H9 (cell line): ENCODE results near the gene PNPLA2. TPM values are rescaled to one million over a fixed set of nuclear protein-coding genes. Genes with fewer than 3 reads are reported as not detected.

Experiments
- DNase-seq: peaks from one replicate; pipeline ENCODE4 v3.0.0-alpha.2; 2017
- H2AFZ ChIP-seq: one replicate; pipeline ENCODE4 v1.6.1; 2013; ENCODE audit warnings: mild to moderate bottlenecking, low read length, control low read depth, moderate library complexity
- H2AK5ac ChIP-seq: 2 replicates; pipeline ENCODE4 v1.6.1; 2013; ENCODE audit warnings: low read length, control low read depth, mixed read lengths; ENCODE audit not compliant: insufficient read length
- H2BK120ac ChIP-seq: one replicate; pipeline ENCODE4 v1.6.1; 2013; ENCODE audit warnings: low read depth, mild to moderate bottlenecking, low read length, control low read depth, inconsistent platforms; ENCODE audit not compliant: poor library complexity, severe bottlenecking
- H2BK12ac ChIP-seq: 2 replicates; pipeline ENCODE4 v1.6.1; 2013; ENCODE audit warnings: low read length, control low read depth, mixed read lengths, low read depth; ENCODE audit not compliant: insufficient read length
- H2BK15ac ChIP-seq: 2 replicates; pipeline ENCODE4 v1.6.1; 2013; ENCODE audit warnings: low read depth, low read length, control low read depth
- H2BK20ac ChIP-seq: one replicate; pipeline ENCODE4 v1.6.1; 2013; ENCODE audit warnings: low read depth, mild to moderate bottlenecking, low read length, control low read depth, inconsistent platforms; ENCODE audit not compliant: poor library complexity, severe bottlenecking
- H2BK5ac ChIP-seq: 2 replicates; pipeline ENCODE4 v1.6.1; 2013; ENCODE audit warnings: low read length, control low read depth, mixed read lengths; ENCODE audit not compliant: insufficient read length
- H3K14ac ChIP-seq: 2 replicates; pipeline ENCODE4 v1.6.1; 2013; ENCODE audit warnings: low read length, control low read depth; ENCODE audit not compliant: insufficient read depth
- H3K18ac ChIP-seq: 2 replicates; pipeline ENCODE4 v1.6.1; 2013; ENCODE audit warnings: low read depth, mild to moderate bottlenecking, mixed read lengths, low read length, control low read depth; ENCODE audit not compliant: insufficient read length
- H3K23ac ChIP-seq: 2 replicates; pipeline ENCODE4 v1.6.1; 2013; ENCODE audit warnings: low read length, control low read depth, mixed read lengths, low read depth; ENCODE audit not compliant: insufficient read length
- H3K23me2 ChIP-seq: 2 replicates; pipeline ENCODE4 v1.6.1; 2013; ENCODE audit warnings: low read depth, mild to moderate bottlenecking, mixed read lengths, low read length, control low read depth; ENCODE audit not compliant: insufficient read length, poor library complexity, severe bottlenecking
- H3K27ac ChIP-seq: 2 replicates; pipeline ENCODE4 v1.5.1; 2013; ENCODE audit warnings: low read length, control low read depth, mixed read lengths, low read depth; ENCODE audit not compliant: insufficient read length
- H3K27me3 ChIP-seq: 2 replicates; pipeline ENCODE4 v1.6.1; 2013; ENCODE audit warnings: low read length, control low read depth, inconsistent platforms; ENCODE audit not compliant: insufficient read depth
- H3K4ac ChIP-seq: 2 replicates; pipeline ENCODE4 v1.6.1; 2013; ENCODE audit warnings: low read depth, mild to moderate bottlenecking, control low read depth, inconsistent platforms, low read length, moderate library complexity
- H3K4me1 ChIP-seq: 2 replicates; pipeline ENCODE4 v1.6.1; 2013; ENCODE audit warnings: low read length, control low read depth, inconsistent platforms; ENCODE audit not compliant: insufficient read depth
- H3K4me2 ChIP-seq: 2 replicates; pipeline ENCODE4 v1.6.1; 2013; ENCODE audit warnings: low read length, control low read depth, mixed read lengths; ENCODE audit not compliant: insufficient read length, insufficient read depth
- H3K56ac ChIP-seq: 2 replicates; pipeline ENCODE4 v1.6.1; 2013; ENCODE audit warnings: low read depth, mild to moderate bottlenecking, mixed read lengths, low read length, control low read depth; ENCODE audit not compliant: insufficient read length
- H3K79me1 ChIP-seq: 2 replicates; pipeline ENCODE4 v1.6.1; 2013; ENCODE audit warnings: low read depth, mild to moderate bottlenecking, moderate library complexity, low read length, control low read depth, inconsistent platforms; ENCODE audit not compliant: insufficient read depth, poor library complexity, severe bottlenecking
- H3K79me2 ChIP-seq: 2 replicates; pipeline ENCODE4 v1.6.1; 2013; ENCODE audit warnings: low read length, control low read depth, inconsistent platforms; ENCODE audit not compliant: insufficient read depth
- H3K9ac ChIP-seq: 2 replicates; pipeline ENCODE4 v1.6.1; 2013; ENCODE audit warnings: low read length, control low read depth, mixed read lengths; ENCODE audit not compliant: insufficient read length; ENCODE audit errors: extremely low read depth
- H3K9me3 ChIP-seq: one replicate; pipeline ENCODE4 v1.6.1; 2013; ENCODE audit warnings: low read depth, low read length, inconsistent platforms; ENCODE audit not compliant: control insufficient read depth
- H3T11ph ChIP-seq: one replicate; pipeline ENCODE4 v1.6.1; 2013; ENCODE audit warnings: mild to moderate bottlenecking, low read length, control low read depth, inconsistent platforms
- H4K20me1 ChIP-seq: one replicate; pipeline ENCODE4 v1.6.1; 2013; ENCODE audit not compliant: control insufficient read depth, insufficient read length, insufficient read depth
- H4K5ac ChIP-seq: 2 replicates; pipeline ENCODE4 v1.6.1; 2013; ENCODE audit warnings: low read depth, mild to moderate bottlenecking, mixed read lengths, low read length, control low read depth; ENCODE audit not compliant: insufficient read length
- H4K8ac ChIP-seq: replicated peaks from 2 replicates; pipeline ENCODE4 v1.6.1; 2013; ENCODE audit warnings: low read length, control low read depth, mixed read lengths, low read depth; ENCODE audit not compliant: insufficient read length
- H4K91ac ChIP-seq: 2 replicates; pipeline ENCODE4 v1.6.1; 2013; ENCODE audit warnings: low read depth, mild to moderate bottlenecking, moderate library complexity, mixed read lengths, low read length, control low read depth; ENCODE audit not compliant: insufficient read length
- H3K27ac Mint-ChIP-seq, 3 experiments: 2 replicates in 2 of 3; 3 replicates in 1 of 3; pipeline ENCODE4 v1.8.0; 2020 to 2021; ENCODE audit warnings: mixed read lengths in 3 of 3, mild to moderate bottlenecking in 1 of 3, moderate library complexity in 1 of 3
- H3K27me3 Mint-ChIP-seq: 2 replicates; pipeline ENCODE4 v1.8.0; 2021; ENCODE audit warnings: low read depth, mild to moderate bottlenecking, moderate library complexity, mixed read lengths
- H3K36me3 Mint-ChIP-seq, 3 experiments: 2 replicates in 2 of 3; 3 replicates in 1 of 3; pipeline ENCODE4 v1.8.0; 2020 to 2021; ENCODE audit warnings: low read depth in 3 of 3, mixed read lengths in 3 of 3; ENCODE audit not compliant: insufficient read depth in 1 of 3
- H3K4me1 Mint-ChIP-seq, 2 experiments: 2 replicates each; pipeline ENCODE4 v1.8.0; 2020; ENCODE audit warnings: mixed read lengths in 2 of 2
- H3K4me3 Mint-ChIP-seq, 2 experiments: 2 replicates in 1 of 2; 3 replicates in 1 of 2; pipeline ENCODE4 v1.8.0; 2020 to 2021; ENCODE audit warnings: mild to moderate bottlenecking in 2 of 2, mixed read lengths in 2 of 2, moderate library complexity in 1 of 2
- H3K9me3 Mint-ChIP-seq, 2 experiments: 2 replicates in 1 of 2; 3 replicates in 1 of 2; pipeline ENCODE4 v1.8.0; 2020; ENCODE audit warnings: mild to moderate bottlenecking in 2 of 2, mixed read lengths in 2 of 2, moderate library complexity in 1 of 2
- CTCF ChIP-seq: fragments of 200-600 bp; sonication (generic); conservative IDR thresholded peaks from 3 replicates; pipeline ENCODE4 v1.8.0; 2021; ENCODE audit warnings: antibody characterized with exemption, mild to moderate bottlenecking
- WGBS: extraction: QIAGEN DNeasy Blood & Tissue Kit; methylation state at CpG from one replicate; pipeline ENCODE4 v1.1.7; 2013; ENCODE audit warnings: missing lambda C conversion rate, low lambda C conversion rate, mixed read lengths; ENCODE audit not compliant: insufficient read length; ENCODE audit errors: extremely low coverage; 5-methylcytosine and 5-hydroxymethylcytosine counted together
- total RNA-seq: library from RNA; stranded (reverse); gene quantifications from 2 replicates; pipeline ENCODE4 v1.2.1, GENCODE V29; 2021

Gene PNPLA2
- total RNA-seq, 1 experiment from 2014 or later, result 67.3 TPM

- H2BK12ac ChIP-seq, result peak within 1 kb of the TSS; percentile 15
- H4K8ac ChIP-seq, result no peak within 1 kb of the TSS
- peak within 1 kb of the TSS; percentile 80 for H3K18ac ChIP-seq
- no peak within 1 kb of the TSS; the same call in 1 of the 2 replicates for H3K4ac ChIP-seq
- H3K23me2 ChIP-seq, result peaks cover 12% of the 10 kb centered on the region
- Mint-ChIP-seq H3K36me3 (peaks cover 5 to 38% (median 35%) of the 10 kb centered on the region in 3 experiments; a peak in 6 of 7 replicates), H3K9me3 (no peaks in the 10 kb centered on the region), H3K4me1 (peaks cover 17 to 38% of the 10 kb centered on the region in 2 experiments), H3K27me3 (peaks cover 2% of the 10 kb centered on the region; the same call in 1 of the 2 replicates), H3K27ac (peak within 1 kb of the TSS; percentile 70 to 95 (median 93); a peak in 5 of 7 replicates), H3K4me3 (peak within 1 kb of the TSS; percentile 84 to 91)
- no peak within 1 kb of the TSS for H3K23ac ChIP-seq
- H2BK5ac ChIP-seq, result no peak within 1 kb of the TSS
- H3K27ac ChIP-seq, result no peak within 1 kb of the TSS
- no CpG with 5 or more reads among the region's 87 CpGs for WGBS
- TF ChIP-seq CTCF, result no peak
- no peaks in the 10 kb centered on the region for H3K27me3 ChIP-seq
- H3K9ac ChIP-seq, result peak within 1 kb of the TSS; percentile 89
- DNase-seq, result peak; percentile 91
- no peak within 1 kb of the TSS for H2BK20ac ChIP-seq
- H2AK5ac ChIP-seq, result no peak within 1 kb of the TSS
- H3T11ph ChIP-seq, result no peak within 1 kb of the TSS
- no peaks in the 10 kb centered on the region; the same call in 1 of the 2 replicates for H3K79me2 ChIP-seq
- no peaks in the 10 kb centered on the region for H3K9me3 ChIP-seq
- peaks cover 6% of the 10 kb centered on the region for H4K20me1 ChIP-seq
- no peak within 1 kb of the TSS for H4K5ac ChIP-seq
- no peak within 1 kb of the TSS for H2BK15ac ChIP-seq
- peaks cover 2% of the 10 kb centered on the region; the same call in 1 of the 2 replicates for H3K4me1 ChIP-seq
- peak within 1 kb of the TSS; percentile 99 for H3K14ac ChIP-seq
- peaks cover 2% of the 10 kb centered on the region for H3K79me1 ChIP-seq
- H3K4me2 ChIP-seq, result peak within 1 kb of the TSS; percentile 75
- no peak within 1 kb of the TSS for H4K91ac ChIP-seq
- no peak within 1 kb of the TSS for H2AFZ ChIP-seq
- no peak within 1 kb of the TSS for H2BK120ac ChIP-seq
- no peak within 1 kb of the TSS for H3K56ac ChIP-seq
Observed at GRCh38 chr11:842370-843002, 23.8 kb downstream of the PNPLA2 start, which contains the start of the genes POLR2L and TSPAN4. POLR2L (minus strand) TSS chr11:842529; CDS start chr11:842508, 21 bp downstream. TSPAN4 (plus strand) TSS chr11:842852; CDS start chr11:850305, 7,453 bp downstream.
